Endodermal cell (in vitro differentiated cells): Measurements from ENCODE around the gene DYRK3. TPM values are rescaled to one million over a fixed set of nuclear protein-coding genes. Genes with fewer than 3 reads are reported as not detected.

Source experiments
- DNase-seq: peaks from one replicate; pipeline ENCODE4 v3.0.0-alpha.2; 2017
- H3K27ac ChIP-seq: 2 replicates; pipeline ENCODE4 v1.5.1; 2013; ENCODE audit warnings: mild to moderate bottlenecking, low read depth, low read length, moderate library complexity
- H3K27me3 ChIP-seq: 2 replicates; pipeline ENCODE4 v1.6.1; 2013; ENCODE audit warnings: mild to moderate bottlenecking, low read length, moderate library complexity; ENCODE audit not compliant: insufficient read depth, control insufficient read depth, poor library complexity, severe bottlenecking
- H3K36me3 ChIP-seq: 2 replicates; pipeline ENCODE4 v1.7.0; 2013; ENCODE audit warnings: mild to moderate bottlenecking, low read length, moderate library complexity; ENCODE audit not compliant: control insufficient read depth, insufficient read depth
- H3K4me1 ChIP-seq: one replicate; pipeline ENCODE4 v1.7.0; 2013; ENCODE audit warnings: low read length; ENCODE audit not compliant: control insufficient read depth, insufficient read depth
- H3K4me3 ChIP-seq: 2 replicates; pipeline ENCODE4 v1.5.1; 2013; ENCODE audit warnings: mild to moderate bottlenecking, low read length, moderate library complexity
- H3K9ac ChIP-seq: 2 replicates; pipeline ENCODE4 v1.6.1; 2013; ENCODE audit warnings: mild to moderate bottlenecking, low read length, moderate library complexity; ENCODE audit not compliant: poor library complexity, severe bottlenecking; ENCODE audit errors: extremely low read depth
- H3K9me3 ChIP-seq: 2 replicates; pipeline ENCODE4 v1.6.1; 2013; ENCODE audit warnings: mild to moderate bottlenecking, low read length, moderate library complexity; ENCODE audit not compliant: control insufficient read depth
- H3K27ac Mint-ChIP-seq: 2 replicates; pipeline ENCODE4 v1.8.0; 2020; ENCODE audit warnings: mixed read lengths
- H3K27me3 Mint-ChIP-seq: 2 replicates; pipeline ENCODE4 v1.8.0; 2021; ENCODE audit warnings: mild to moderate bottlenecking, mixed read lengths; ENCODE audit not compliant: insufficient read depth
- H3K36me3 Mint-ChIP-seq: 2 replicates; pipeline ENCODE4 v1.8.0; 2020; ENCODE audit warnings: low read depth, mixed read lengths
- H3K4me1 Mint-ChIP-seq: 2 replicates; pipeline ENCODE4 v1.8.0; 2020; ENCODE audit warnings: mixed read lengths
- H3K4me3 Mint-ChIP-seq: 2 replicates; pipeline ENCODE4 v1.8.0; 2020; ENCODE audit warnings: mild to moderate bottlenecking, moderate library complexity, mixed read lengths
- H3K9me3 Mint-ChIP-seq: 2 replicates; pipeline ENCODE4 v1.8.0; 2020; ENCODE audit warnings: mild to moderate bottlenecking, mixed read lengths
- CTCF ChIP-seq: fragments of 200-600 bp; sonication (generic); conservative IDR thresholded peaks from 2 replicates; pipeline ENCODE4 v1.5.0; 2021; ENCODE audit warnings: antibody characterized with exemption, mild to moderate bottlenecking
- WGBS, 2 experiments: methylation state at CpG; one replicate each; pipeline versions ENCODE4 v1.1.5 to v1.1.7; 2013; ENCODE audit warnings: missing lambda C conversion rate in 2 of 2, mixed read lengths in 1 of 2; ENCODE audit not compliant: insufficient coverage in 1 of 2, insufficient read length in 1 of 2; 5-methylcytosine and 5-hydroxymethylcytosine counted together
- total RNA-seq, 2 donors: library from RNA; stranded (reverse); fragmentation: NEBNext Ultra II Directional in 1 of 2; extraction: Animal tissue kit (Norgen Biotek cat#: 25700) in 1 of 2; gene quantifications; 2 replicates in 1 of 2; 3 replicates in 1 of 2; pipeline ENCODE4 v1.2.1, GENCODE V29; 2021

The DYRK3 gene
- total RNA-seq, 2 donors from 2014 or later = 9.0 to 13.5 TPM

- WGBS, 2 experiments = 84 to 85% methylated on average over 4 to 6 of the region's 8 CpGs
- Mint-ChIP-seq H3K27me3 (no peaks in the 10 kb centered on the region), H3K36me3 (peaks cover 23% of the 10 kb centered on the region), H3K4me3 (no peak overlapping the region), H3K4me1 (no peaks in the 10 kb centered on the region), H3K9me3 (no peaks in the 10 kb centered on the region), H3K27ac (no peak overlapping the region)
- Histone ChIP-seq H3K4me1 (no peaks in the 10 kb centered on the region), H3K9ac (no peak overlapping the region), H3K27me3 (no peaks in the 10 kb centered on the region), H3K4me3 (no peak overlapping the region), H3K9me3 (no peaks in the 10 kb centered on the region), H3K27ac (no peak overlapping the region), H3K36me3 (peaks cover 49% of the 10 kb centered on the region)
- DNase-seq = peak; percentile 70
- TF ChIP-seq CTCF = peak; percentile 74
Measured at GRCh38 chr1:206590025-206590758, 45.1 kb upstream of the DYRK3 start.

- Mint-ChIP-seq H3K27ac (no peak overlapping the region), H3K4me3 (no peak overlapping the region), H3K9me3 (no peaks in the 10 kb centered on the region), H3K4me1 (no peaks in the 10 kb centered on the region), H3K36me3 (peaks cover 30% of the 10 kb centered on the region), H3K27me3 (no peaks in the 10 kb centered on the region)
- no peak for TF ChIP-seq CTCF
- H3K36me3 ChIP-seq = peaks cover 60% of the 10 kb centered on the region
- no peaks in the 10 kb centered on the region for H3K9me3 ChIP-seq
- H3K9ac ChIP-seq = no peak overlapping the region
- DNase-seq = no peak
- no peaks in the 10 kb centered on the region for H3K4me1 ChIP-seq
- no peak overlapping the region for H3K4me3 ChIP-seq
- 91 to 97% methylated on average over 3 to 5 of the region's 5 CpGs for WGBS, 2 experiments
- no peak overlapping the region for H3K27ac ChIP-seq
- no peaks in the 10 kb centered on the region for H3K27me3 ChIP-seq
Measured at GRCh38 chr1:206591226-206591625, 44.1 kb upstream of the DYRK3 start.

GRCh38 chr1:206591696-206592095, 43.6 kb upstream of the DYRK3 start:
- peaks cover 64% of the 10 kb centered on the region for H3K36me3 ChIP-seq
- H3K4me1 ChIP-seq = no peaks in the 10 kb centered on the region
- no peak for DNase-seq
- H3K27ac Mint-ChIP-seq = no peak overlapping the region
- H3K4me3 ChIP-seq = no peak overlapping the region
- no peak overlapping the region for H3K9ac ChIP-seq
- no peaks in the 10 kb centered on the region for H3K27me3 ChIP-seq
- H3K27me3 Mint-ChIP-seq = no peaks in the 10 kb centered on the region
- peaks cover 32% of the 10 kb centered on the region for H3K36me3 Mint-ChIP-seq
- H3K4me1 Mint-ChIP-seq = no peaks in the 10 kb centered on the region
- 94 to 97% methylated on average over 8 to 9 of the region's 9 CpGs for WGBS, 2 experiments
- H3K27ac ChIP-seq = no peak overlapping the region
- TF ChIP-seq CTCF = no peak
- H3K9me3 ChIP-seq = no peaks in the 10 kb centered on the region
- no peak overlapping the region for H3K4me3 Mint-ChIP-seq
- no peaks in the 10 kb centered on the region for H3K9me3 Mint-ChIP-seq
